Testis (tissue), 2 donors: ENCODE data around the gene GDPD5.

Experiments
- POLR2A ChIP-seq: fragments of 450-650 bp; IDR thresholded peaks from one replicate; pipeline ENCODE4 v1.6.1; 2017; ENCODE audit warnings: antibody characterized with exemption, mild to moderate bottlenecking, moderate library complexity
- TF ChIP-seq, protein P1 (sequence below), 3 experiments: fragments of 450-650 bp in 2 of 3; fragments of 200-600 bp in 1 of 3; sonication (generic) in 1 of 3; IDR thresholded peaks; one replicate each; pipeline ENCODE4 v1.5.1; 2016 to 2019; ENCODE audit warnings: antibody characterized with exemption in 3 of 3, mild to moderate bottlenecking in 2 of 3, moderate library complexity in 1 of 3

DNA sequence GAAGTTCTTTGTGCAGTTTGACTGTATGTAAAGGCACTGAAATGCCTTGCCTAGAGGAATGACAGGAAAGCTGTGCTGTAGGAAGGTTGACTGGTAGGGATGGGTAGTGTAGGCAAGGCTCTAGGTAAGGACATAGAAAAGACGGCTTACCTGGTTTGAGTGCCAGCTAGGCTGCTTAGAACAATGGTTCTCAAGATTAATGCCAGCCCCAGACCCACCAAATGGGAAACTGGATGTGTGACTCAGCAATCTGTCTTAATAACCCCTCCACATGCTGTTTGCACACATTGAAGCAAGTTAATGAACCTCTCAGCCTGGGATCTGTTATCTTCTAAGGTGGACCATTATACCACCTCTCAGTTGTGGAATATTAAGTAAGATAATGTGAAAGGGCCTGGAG is 122.7 kb downstream of the GDPD5 start:
- TF ChIP-seq, protein P1, sequence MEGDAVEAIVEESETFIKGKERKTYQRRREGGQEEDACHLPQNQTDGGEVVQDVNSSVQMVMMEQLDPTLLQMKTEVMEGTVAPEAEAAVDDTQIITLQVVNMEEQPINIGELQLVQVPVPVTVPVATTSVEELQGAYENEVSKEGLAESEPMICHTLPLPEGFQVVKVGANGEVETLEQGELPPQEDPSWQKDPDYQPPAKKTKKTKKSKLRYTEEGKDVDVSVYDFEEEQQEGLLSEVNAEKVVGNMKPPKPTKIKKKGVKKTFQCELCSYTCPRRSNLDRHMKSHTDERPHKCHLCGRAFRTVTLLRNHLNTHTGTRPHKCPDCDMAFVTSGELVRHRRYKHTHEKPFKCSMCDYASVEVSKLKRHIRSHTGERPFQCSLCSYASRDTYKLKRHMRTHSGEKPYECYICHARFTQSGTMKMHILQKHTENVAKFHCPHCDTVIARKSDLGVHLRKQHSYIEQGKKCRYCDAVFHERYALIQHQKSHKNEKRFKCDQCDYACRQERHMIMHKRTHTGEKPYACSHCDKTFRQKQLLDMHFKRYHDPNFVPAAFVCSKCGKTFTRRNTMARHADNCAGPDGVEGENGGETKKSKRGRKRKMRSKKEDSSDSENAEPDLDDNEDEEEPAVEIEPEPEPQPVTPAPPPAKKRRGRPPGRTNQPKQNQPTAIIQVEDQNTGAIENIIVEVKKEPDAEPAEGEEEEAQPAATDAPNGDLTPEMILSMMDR (IDR thresholded peaks at IDR 0.05): no peak
- TF ChIP-seq POLR2A: no peak
